H1 (cell line): ENCODE results near the gene TEK. TPM values are rescaled to one million over a fixed set of nuclear protein-coding genes. Genes with fewer than 3 reads are reported as not detected.

Experiments used
- CHD2 ChIP-seq: IDR thresholded peaks from 2 replicates; pipeline ENCODE4 v1.6.1; 2012; ENCODE audit warnings: low read length, improper control_type of control experiment
- JUN ChIP-seq: IDR thresholded peaks from 2 replicates; pipeline ENCODE4 v1.6.1; 2011; ENCODE audit warnings: low read depth, mild to moderate bottlenecking, improper control_type of control experiment, low read length
- NANOG ChIP-seq: IDR thresholded peaks from 2 replicates; pipeline ENCODE4 v1.6.1; 2011; ENCODE audit warnings: low read length, low read depth, mild to moderate bottlenecking, inconsistent platforms; ENCODE audit not compliant: insufficient read depth, poor library complexity, severe bottlenecking
- SIX5 ChIP-seq: IDR thresholded peaks from 2 replicates; pipeline ENCODE4 v1.6.1; 2011; ENCODE audit warnings: mild to moderate bottlenecking, low read depth, low read length
- polyA plus RNA-seq, 7 experiments: library from polyadenylated mRNA; depleted of rRNA in 3 of 7; stranded (reverse) in 5 of 7; unstranded in 2 of 7; fragments of >200 nt in 5 of 7; fragments of 200-250 nt in 2 of 7; gene quantifications; 1 replicate in 5 of 7; 2 replicates in 1 of 7; 4 replicates in 1 of 7; pipeline versions ENCODE4 v1.2.1 to v1.2.3, GENCODE V29; 2011 to 2013; ENCODE audit warnings: missing spikeins in 2 of 7, mixed read lengths in 2 of 7
- total RNA-seq: library from RNA; stranded (reverse); fragmentation: NEBNext Ultra II Directional; extraction: Animal tissue kit (Norgen Biotek cat#: 25700); gene quantifications from 2 replicates; pipeline ENCODE4 v1.2.1, GENCODE V29; 2021
- TF ChIP-seq, protein P1 (sequence below): fragments of 300-600 bp; sonication (generic); IDR thresholded peaks from 2 replicates; pipeline ENCODE4 v1.7.1; 2012; ENCODE audit warnings: low read length, moderate library complexity, mild to moderate bottlenecking, inconsistent platforms; ENCODE audit not compliant: insufficient replicate concordance
- TF ChIP-seq, protein P2 (sequence below): IDR thresholded peaks from 2 replicates; pipeline ENCODE4 v1.6.1; 2012; ENCODE audit warnings: low read length, inconsistent platforms
- TF ChIP-seq, protein P3 (sequence below): IDR thresholded peaks from 2 replicates; pipeline ENCODE4 v1.6.1; 2011; ENCODE audit warnings: low read length, improper control_type of control experiment

TEK gene
- total and polyA plus RNA-seq, 2 of the 8 experiments (the other 6 are each of a cell fraction or from before 2014, with no cell fraction given), result 11.0 to 35.8 TPM

DNA sequence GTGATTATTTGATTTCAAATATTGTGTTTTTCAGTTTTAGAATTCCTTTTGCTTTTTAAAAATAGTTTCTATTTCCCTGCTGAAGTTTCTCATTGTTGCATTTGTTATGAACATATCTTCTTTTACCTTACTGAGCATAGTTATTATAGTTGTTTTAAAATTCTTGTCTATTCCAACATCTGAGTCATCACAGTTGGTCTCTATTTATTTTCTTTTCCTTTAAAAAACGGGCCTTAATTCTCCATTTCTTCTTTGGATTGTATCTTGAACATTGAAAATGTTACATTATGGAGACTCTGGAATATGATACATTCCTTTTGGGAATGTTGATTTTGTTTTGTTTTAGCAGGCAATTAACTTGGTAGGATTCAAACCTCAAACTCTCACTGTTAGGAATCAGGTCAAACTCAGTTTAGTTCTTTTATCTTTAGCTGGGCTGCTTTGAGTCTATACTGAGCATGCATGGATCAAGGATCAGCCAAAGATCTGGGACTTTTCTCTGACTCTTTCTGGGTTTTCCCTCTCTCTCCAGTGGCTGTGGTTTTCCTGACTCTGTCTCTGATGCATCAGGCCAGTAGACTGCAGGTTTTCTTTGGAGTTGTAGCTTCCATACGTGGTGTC lies 70.3 kb downstream of the TEK start (continued):
- TF ChIP-seq, protein P1, sequence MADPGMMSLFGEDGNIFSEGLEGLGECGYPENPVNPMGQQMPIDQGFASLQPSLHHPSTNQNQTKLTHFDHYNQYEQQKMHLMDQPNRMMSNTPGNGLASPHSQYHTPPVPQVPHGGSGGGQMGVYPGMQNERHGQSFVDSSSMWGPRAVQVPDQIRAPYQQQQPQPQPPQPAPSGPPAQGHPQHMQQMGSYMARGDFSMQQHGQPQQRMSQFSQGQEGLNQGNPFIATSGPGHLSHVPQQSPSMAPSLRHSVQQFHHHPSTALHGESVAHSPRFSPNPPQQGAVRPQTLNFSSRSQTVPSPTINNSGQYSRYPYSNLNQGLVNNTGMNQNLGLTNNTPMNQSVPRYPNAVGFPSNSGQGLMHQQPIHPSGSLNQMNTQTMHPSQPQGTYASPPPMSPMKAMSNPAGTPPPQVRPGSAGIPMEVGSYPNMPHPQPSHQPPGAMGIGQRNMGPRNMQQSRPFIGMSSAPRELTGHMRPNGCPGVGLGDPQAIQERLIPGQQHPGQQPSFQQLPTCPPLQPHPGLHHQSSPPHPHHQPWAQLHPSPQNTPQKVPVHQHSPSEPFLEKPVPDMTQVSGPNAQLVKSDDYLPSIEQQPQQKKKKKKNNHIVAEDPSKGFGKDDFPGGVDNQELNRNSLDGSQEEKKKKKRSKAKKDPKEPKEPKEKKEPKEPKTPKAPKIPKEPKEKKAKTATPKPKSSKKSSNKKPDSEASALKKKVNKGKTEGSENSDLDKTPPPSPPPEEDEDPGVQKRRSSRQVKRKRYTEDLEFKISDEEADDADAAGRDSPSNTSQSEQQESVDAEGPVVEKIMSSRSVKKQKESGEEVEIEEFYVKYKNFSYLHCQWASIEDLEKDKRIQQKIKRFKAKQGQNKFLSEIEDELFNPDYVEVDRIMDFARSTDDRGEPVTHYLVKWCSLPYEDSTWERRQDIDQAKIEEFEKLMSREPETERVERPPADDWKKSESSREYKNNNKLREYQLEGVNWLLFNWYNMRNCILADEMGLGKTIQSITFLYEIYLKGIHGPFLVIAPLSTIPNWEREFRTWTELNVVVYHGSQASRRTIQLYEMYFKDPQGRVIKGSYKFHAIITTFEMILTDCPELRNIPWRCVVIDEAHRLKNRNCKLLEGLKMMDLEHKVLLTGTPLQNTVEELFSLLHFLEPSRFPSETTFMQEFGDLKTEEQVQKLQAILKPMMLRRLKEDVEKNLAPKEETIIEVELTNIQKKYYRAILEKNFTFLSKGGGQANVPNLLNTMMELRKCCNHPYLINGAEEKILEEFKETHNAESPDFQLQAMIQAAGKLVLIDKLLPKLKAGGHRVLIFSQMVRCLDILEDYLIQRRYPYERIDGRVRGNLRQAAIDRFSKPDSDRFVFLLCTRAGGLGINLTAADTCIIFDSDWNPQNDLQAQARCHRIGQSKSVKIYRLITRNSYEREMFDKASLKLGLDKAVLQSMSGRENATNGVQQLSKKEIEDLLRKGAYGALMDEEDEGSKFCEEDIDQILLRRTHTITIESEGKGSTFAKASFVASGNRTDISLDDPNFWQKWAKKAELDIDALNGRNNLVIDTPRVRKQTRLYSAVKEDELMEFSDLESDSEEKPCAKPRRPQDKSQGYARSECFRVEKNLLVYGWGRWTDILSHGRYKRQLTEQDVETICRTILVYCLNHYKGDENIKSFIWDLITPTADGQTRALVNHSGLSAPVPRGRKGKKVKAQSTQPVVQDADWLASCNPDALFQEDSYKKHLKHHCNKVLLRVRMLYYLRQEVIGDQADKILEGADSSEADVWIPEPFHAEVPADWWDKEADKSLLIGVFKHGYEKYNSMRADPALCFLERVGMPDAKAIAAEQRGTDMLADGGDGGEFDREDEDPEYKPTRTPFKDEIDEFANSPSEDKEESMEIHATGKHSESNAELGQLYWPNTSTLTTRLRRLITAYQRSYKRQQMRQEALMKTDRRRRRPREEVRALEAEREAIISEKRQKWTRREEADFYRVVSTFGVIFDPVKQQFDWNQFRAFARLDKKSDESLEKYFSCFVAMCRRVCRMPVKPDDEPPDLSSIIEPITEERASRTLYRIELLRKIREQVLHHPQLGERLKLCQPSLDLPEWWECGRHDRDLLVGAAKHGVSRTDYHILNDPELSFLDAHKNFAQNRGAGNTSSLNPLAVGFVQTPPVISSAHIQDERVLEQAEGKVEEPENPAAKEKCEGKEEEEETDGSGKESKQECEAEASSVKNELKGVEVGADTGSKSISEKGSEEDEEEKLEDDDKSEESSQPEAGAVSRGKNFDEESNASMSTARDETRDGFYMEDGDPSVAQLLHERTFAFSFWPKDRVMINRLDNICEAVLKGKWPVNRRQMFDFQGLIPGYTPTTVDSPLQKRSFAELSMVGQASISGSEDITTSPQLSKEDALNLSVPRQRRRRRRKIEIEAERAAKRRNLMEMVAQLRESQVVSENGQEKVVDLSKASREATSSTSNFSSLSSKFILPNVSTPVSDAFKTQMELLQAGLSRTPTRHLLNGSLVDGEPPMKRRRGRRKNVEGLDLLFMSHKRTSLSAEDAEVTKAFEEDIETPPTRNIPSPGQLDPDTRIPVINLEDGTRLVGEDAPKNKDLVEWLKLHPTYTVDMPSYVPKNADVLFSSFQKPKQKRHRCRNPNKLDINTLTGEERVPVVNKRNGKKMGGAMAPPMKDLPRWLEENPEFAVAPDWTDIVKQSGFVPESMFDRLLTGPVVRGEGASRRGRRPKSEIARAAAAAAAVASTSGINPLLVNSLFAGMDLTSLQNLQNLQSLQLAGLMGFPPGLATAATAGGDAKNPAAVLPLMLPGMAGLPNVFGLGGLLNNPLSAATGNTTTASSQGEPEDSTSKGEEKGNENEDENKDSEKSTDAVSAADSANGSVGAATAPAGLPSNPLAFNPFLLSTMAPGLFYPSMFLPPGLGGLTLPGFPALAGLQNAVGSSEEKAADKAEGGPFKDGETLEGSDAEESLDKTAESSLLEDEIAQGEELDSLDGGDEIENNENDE, result no peak
- no peak for TF ChIP-seq SIX5
- no peak for TF ChIP-seq NANOG
- no peak for TF ChIP-seq CHD2
- no peak for TF ChIP-seq JUN
- TF ChIP-seq, protein P2, sequence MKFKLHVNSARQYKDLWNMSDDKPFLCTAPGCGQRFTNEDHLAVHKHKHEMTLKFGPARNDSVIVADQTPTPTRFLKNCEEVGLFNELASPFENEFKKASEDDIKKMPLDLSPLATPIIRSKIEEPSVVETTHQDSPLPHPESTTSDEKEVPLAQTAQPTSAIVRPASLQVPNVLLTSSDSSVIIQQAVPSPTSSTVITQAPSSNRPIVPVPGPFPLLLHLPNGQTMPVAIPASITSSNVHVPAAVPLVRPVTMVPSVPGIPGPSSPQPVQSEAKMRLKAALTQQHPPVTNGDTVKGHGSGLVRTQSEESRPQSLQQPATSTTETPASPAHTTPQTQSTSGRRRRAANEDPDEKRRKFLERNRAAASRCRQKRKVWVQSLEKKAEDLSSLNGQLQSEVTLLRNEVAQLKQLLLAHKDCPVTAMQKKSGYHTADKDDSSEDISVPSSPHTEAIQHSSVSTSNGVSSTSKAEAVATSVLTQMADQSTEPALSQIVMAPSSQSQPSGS, result no peak
- TF ChIP-seq, protein P3, sequence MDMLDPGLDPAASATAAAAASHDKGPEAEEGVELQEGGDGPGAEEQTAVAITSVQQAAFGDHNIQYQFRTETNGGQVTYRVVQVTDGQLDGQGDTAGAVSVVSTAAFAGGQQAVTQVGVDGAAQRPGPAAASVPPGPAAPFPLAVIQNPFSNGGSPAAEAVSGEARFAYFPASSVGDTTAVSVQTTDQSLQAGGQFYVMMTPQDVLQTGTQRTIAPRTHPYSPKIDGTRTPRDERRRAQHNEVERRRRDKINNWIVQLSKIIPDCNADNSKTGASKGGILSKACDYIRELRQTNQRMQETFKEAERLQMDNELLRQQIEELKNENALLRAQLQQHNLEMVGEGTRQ, result no peak
